Measurements from ENCODE around the gene FAAP20. TPM values are rescaled to one million over a fixed set of nuclear protein-coding genes. Genes with fewer than 3 reads are reported as not detected.

Gene FAAP20
- total and polyA plus RNA-seq, 2 experiments from 2014 or later: 79.1 to 167 TPM

DNA sequence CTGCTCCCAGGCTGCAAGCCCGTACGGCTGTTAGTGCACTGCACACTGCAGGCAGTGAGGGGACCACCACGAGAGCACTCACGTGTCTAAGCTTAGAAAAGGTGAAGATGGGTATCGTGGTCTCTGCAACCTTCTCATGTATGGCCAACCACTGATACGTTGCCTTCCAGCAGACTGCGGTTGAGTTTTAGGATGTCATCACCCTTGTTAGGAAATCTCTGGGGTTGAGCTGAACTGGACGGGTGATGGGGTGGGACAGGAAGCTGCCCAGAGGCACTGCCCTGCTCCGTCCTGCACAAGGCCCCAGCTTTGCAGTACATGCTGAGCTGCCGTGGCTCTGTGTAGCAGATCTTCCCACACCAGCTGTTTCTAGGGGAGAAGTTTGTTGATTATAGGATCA is 43.3 kb downstream of the FAAP20 start:
- H4K20me1 ChIP-seq (replicated peaks; ENCODE audit: insufficient read depth): no peaks in the 10 kb centered on the region
- H3F3A ChIP-seq (replicated peaks; ENCODE audit: low read depth): no peaks in the 10 kb centered on the region
- no peak overlapping the region for H3K27ac ChIP-seq (ENCODE audit: low read depth)
- H2AFZ ChIP-seq: no peak overlapping the region
- H3K79me2 ChIP-seq (replicated peaks; ENCODE audit: insufficient read depth): peaks cover 6% of the 10 kb centered on the region; the same call in 1 of the 2 replicates
- Mint-ChIP-seq H3K4me1 (no peaks in the 10 kb centered on the region), H3K27ac (no peak overlapping the region), H3K27me3 (ENCODE audit: insufficient read depth, low read depth, poor library complexity) (peaks cover 4% of the 10 kb centered on the region), H3K9me3 (no peaks in the 10 kb centered on the region; the same call in 2 of the 3 replicates), H3K4me3 (no peak overlapping the region), H3K36me3 (ENCODE audit: low read depth) (peaks cover 31% of the 10 kb centered on the region)
- H3K4me2 ChIP-seq: no peak overlapping the region
- no peaks in the 10 kb centered on the region; the same call in 1 of the 2 replicates for H3K36me3 ChIP-seq (ENCODE audit: insufficient read depth)
- H3K9me2 ChIP-seq (ENCODE audit: insufficient read depth): peaks cover 10% of the 10 kb centered on the region; the same call in 1 of the 2 replicates
- no peak for DNase-seq (ENCODE audit: low spot score)
- no peaks in the 10 kb centered on the region for H3K27me3 ChIP-seq (ENCODE audit: insufficient read depth)
- H3K4me1 ChIP-seq (ENCODE audit: insufficient read depth): no peaks in the 10 kb centered on the region
- TF ChIP-seq ZNF114 (CRISPR knock-in tag; IDR thresholded peaks at IDR 0.05): no peak
- TF ChIP-seq JUNB (IDR thresholded peaks at IDR 0.05; ENCODE audit: unreplicated experiment): no peak
- no peak for TF ChIP-seq EZH2phosphoT487 (IDR thresholded peaks at IDR 0.05; ENCODE audit: unreplicated experiment)
- TF ChIP-seq, protein P1, sequence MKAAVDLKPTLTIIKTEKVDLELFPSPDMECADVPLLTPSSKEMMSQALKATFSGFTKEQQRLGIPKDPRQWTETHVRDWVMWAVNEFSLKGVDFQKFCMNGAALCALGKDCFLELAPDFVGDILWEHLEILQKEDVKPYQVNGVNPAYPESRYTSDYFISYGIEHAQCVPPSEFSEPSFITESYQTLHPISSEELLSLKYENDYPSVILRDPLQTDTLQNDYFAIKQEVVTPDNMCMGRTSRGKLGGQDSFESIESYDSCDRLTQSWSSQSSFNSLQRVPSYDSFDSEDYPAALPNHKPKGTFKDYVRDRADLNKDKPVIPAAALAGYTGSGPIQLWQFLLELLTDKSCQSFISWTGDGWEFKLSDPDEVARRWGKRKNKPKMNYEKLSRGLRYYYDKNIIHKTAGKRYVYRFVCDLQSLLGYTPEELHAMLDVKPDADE (IDR thresholded peaks at IDR 0.05): no peak
- TF ChIP-seq STAT1 (IDR thresholded peaks at IDR 0.05; ENCODE audit: unreplicated experiment): no peak
- TF ChIP-seq, protein P2, sequence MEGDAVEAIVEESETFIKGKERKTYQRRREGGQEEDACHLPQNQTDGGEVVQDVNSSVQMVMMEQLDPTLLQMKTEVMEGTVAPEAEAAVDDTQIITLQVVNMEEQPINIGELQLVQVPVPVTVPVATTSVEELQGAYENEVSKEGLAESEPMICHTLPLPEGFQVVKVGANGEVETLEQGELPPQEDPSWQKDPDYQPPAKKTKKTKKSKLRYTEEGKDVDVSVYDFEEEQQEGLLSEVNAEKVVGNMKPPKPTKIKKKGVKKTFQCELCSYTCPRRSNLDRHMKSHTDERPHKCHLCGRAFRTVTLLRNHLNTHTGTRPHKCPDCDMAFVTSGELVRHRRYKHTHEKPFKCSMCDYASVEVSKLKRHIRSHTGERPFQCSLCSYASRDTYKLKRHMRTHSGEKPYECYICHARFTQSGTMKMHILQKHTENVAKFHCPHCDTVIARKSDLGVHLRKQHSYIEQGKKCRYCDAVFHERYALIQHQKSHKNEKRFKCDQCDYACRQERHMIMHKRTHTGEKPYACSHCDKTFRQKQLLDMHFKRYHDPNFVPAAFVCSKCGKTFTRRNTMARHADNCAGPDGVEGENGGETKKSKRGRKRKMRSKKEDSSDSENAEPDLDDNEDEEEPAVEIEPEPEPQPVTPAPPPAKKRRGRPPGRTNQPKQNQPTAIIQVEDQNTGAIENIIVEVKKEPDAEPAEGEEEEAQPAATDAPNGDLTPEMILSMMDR (conservative IDR thresholded peaks at IDR 0.05; ENCODE audit: low read depth in 2 of 2): no peak
- TF ChIP-seq EZH2 (IDR thresholded peaks at IDR 0.05; ENCODE audit: low read depth, unreplicated experiment): no peak
- no peak for TF ChIP-seq POLR2AphosphoS5 (IDR thresholded peaks at IDR 0.05; ENCODE audit: low read depth)
- no peak for TF ChIP-seq NANOG (IDR thresholded peaks at IDR 0.05; ENCODE audit: borderline replicate concordance)
- no peak for TF ChIP-seq CREB1 (CRISPR knock-in tag; IDR thresholded peaks at IDR 0.05; ENCODE audit: low read depth)
- ATAC-seq: no peak
- no peak overlapping the region for H3K4me3 ChIP-seq

DNA sequence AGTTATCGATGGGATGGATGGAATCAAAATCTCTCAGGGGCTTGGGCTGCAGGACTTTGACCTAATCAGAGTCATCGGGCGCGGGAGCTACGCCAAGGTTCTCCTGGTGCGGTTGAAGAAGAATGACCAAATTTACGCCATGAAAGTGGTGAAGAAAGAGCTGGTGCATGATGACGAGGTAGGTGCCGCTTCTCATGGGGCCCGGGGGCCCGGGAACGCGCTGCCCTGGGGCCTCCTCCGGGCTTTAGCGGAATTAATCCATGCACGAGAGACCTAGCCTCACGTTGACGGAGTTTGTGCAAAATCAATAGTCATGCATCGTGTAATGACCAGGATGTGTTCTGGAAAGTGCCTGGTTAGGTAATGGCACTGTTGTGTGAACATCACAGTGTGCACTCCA is 43.8 kb downstream of the FAAP20 start:
- ATAC-seq: no peak
- Histone ChIP-seq H3K9me2 (ENCODE audit: insufficient read depth) (peaks cover 10% of the 10 kb centered on the region; the same call in 1 of the 2 replicates), H3F3A (replicated peaks; ENCODE audit: low read depth) (no peaks in the 10 kb centered on the region), H3K27ac (ENCODE audit: low read depth) (no peak overlapping the region), H3K4me2 (no peak overlapping the region), H4K20me1 (replicated peaks; ENCODE audit: insufficient read depth) (no peaks in the 10 kb centered on the region), H2AFZ (no peak overlapping the region), H3K36me3 (ENCODE audit: insufficient read depth) (no peaks in the 10 kb centered on the region), H3K4me1 (ENCODE audit: insufficient read depth) (no peaks in the 10 kb centered on the region), H3K79me2 (replicated peaks; ENCODE audit: insufficient read depth) (peaks cover 6% of the 10 kb centered on the region; the same call in 1 of the 2 replicates), H3K4me3 (no peak overlapping the region), H3K27me3 (ENCODE audit: insufficient read depth) (no peaks in the 10 kb centered on the region)
- Mint-ChIP-seq H3K9me3 (no peaks in the 10 kb centered on the region; the same call in 2 of the 3 replicates), H3K27me3 (ENCODE audit: insufficient read depth, low read depth, poor library complexity) (peaks cover 4% of the 10 kb centered on the region), H3K4me3 (no peak overlapping the region), H3K27ac (no peak overlapping the region), H3K4me1 (no peaks in the 10 kb centered on the region), H3K36me3 (ENCODE audit: low read depth) (peaks cover 26% of the 10 kb centered on the region)
- DNase-seq (ENCODE audit: low spot score): no peak
- TF ChIP-seq EZH2phosphoT487 (IDR thresholded peaks at IDR 0.05; ENCODE audit: unreplicated experiment) (no peak), POLR2AphosphoS5 (IDR thresholded peaks at IDR 0.05; ENCODE audit: low read depth) (no peak), ZNF331 (CRISPR knock-in tag; IDR thresholded peaks at IDR 0.05; ENCODE audit: low read depth) (no peak), NANOG (IDR thresholded peaks at IDR 0.05; ENCODE audit: borderline replicate concordance) (no peak), ZNF114 (CRISPR knock-in tag; IDR thresholded peaks at IDR 0.05) (no peak), EZH2 (IDR thresholded peaks at IDR 0.05; ENCODE audit: low read depth, unreplicated experiment) (no peak), JUNB (IDR thresholded peaks at IDR 0.05; ENCODE audit: unreplicated experiment) (no peak), CREB1 (CRISPR knock-in tag; IDR thresholded peaks at IDR 0.05; ENCODE audit: low read depth) (no peak)
- TF ChIP-seq, protein P3, sequence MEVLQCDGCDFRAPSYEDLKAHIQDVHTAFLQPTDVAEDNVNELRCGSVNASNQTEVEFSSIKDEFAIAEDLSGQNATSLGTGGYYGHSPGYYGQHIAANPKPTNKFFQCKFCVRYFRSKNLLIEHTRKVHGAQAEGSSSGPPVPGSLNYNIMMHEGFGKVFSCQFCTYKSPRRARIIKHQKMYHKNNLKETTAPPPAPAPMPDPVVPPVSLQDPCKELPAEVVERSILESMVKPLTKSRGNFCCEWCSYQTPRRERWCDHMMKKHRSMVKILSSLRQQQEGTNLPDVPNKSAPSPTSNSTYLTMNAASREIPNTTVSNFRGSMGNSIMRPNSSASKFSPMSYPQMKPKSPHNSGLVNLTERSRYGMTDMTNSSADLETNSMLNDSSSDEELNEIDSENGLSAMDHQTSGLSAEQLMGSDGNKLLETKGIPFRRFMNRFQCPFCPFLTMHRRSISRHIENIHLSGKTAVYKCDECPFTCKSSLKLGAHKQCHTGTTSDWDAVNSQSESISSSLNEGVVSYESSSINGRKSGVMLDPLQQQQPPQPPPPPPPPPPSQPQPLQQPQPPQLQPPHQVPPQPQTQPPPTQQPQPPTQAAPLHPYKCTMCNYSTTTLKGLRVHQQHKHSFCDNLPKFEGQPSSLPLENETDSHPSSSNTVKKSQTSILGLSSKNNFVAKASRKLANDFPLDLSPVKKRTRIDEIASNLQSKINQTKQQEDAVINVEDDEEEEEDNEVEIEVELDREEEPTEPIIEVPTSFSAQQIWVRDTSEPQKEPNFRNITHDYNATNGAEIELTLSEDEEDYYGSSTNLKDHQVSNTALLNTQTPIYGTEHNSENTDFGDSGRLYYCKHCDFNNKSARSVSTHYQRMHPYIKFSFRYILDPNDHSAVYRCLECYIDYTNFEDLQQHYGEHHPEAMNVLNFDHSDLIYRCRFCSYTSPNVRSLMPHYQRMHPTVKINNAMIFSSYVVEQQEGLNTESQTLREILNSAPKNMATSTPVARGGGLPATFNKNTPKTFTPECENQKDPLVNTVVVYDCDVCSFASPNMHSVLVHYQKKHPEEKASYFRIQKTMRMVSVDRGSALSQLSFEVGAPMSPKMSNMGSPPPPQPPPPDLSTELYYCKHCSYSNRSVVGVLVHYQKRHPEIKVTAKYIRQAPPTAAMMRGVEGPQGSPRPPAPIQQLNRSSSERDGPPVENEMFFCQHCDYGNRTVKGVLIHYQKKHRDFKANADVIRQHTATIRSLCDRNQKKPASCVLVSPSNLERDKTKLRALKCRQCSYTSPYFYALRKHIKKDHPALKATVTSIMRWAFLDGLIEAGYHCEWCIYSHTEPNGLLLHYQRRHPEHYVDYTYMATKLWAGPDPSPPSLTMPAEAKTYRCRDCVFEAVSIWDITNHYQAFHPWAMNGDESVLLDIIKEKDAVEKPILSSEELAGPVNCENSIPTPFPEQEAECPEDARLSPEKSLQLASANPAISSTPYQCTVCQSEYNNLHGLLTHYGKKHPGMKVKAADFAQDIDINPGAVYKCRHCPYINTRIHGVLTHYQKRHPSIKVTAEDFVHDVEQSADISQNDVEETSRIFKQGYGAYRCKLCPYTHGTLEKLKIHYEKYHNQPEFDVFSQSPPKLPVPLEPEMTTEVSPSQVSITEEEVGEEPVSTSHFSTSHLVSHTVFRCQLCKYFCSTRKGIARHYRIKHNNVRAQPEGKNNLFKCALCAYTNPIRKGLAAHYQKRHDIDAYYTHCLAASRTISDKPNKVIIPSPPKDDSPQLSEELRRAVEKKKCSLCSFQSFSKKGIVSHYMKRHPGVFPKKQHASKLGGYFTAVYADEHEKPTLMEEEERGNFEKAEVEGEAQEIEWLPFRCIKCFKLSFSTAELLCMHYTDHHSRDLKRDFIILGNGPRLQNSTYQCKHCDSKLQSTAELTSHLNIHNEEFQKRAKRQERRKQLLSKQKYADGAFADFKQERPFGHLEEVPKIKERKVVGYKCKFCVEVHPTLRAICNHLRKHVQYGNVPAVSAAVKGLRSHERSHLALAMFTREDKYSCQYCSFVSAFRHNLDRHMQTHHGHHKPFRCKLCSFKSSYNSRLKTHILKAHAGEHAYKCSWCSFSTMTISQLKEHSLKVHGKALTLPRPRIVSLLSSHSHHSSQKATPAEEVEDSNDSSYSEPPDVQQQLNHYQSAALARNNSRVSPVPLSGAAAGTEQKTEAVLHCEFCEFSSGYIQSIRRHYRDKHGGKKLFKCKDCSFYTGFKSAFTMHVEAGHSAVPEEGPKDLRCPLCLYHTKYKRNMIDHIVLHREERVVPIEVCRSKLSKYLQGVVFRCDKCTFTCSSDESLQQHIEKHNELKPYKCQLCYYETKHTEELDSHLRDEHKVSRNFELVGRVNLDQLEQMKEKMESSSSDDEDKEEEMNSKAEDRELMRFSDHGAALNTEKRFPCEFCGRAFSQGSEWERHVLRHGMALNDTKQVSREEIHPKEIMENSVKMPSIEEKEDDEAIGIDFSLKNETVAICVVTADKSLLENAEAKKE (CRISPR knock-in tag; IDR thresholded peaks at IDR 0.05): no peak
